Tibial artery (tissue), 4 donors: ENCODE data around the gene TYSND1.

Experiments used
- DNase-seq, 2 donors: peaks; one replicate each; pipeline ENCODE4 v3.0.0-alpha.2; 2019
- H3K27ac ChIP-seq, 2 donors: fragments of 200-600 bp; sonication (generic) in 1 of 2; 1 replicate in 1 of 2; 2 replicates in 1 of 2; pipeline ENCODE4 v1.5.1; 2018 to 2019; ENCODE audit warnings: mild to moderate bottlenecking in 1 of 2
- H3K27me3 ChIP-seq, 2 donors: fragments of 200-600 bp; sonication (generic) in 1 of 2; one replicate each; pipeline versions ENCODE4 v1.5.1 to v1.6.0; 2016 to 2019
- H3K36me3 ChIP-seq, 3 donors: fragments of 200-600 bp; sonication (generic) in 2 of 3; one replicate each; pipeline ENCODE4 v1.5.1; 2016 to 2019; ENCODE audit warnings: mild to moderate bottlenecking in 2 of 3
- H3K4me1 ChIP-seq, 4 donors: fragments of 200-600 bp; sonication (generic) in 2 of 4; 1 replicate in 3 of 4; 2 replicates in 1 of 4; pipeline ENCODE4 v1.5.1; 2016 to 2019
- H3K4me3 ChIP-seq, 2 donors: fragments of 200-600 bp; sonication (generic) in 1 of 2; 1 replicate in 1 of 2; 2 replicates in 1 of 2; pipeline ENCODE4 v1.5.1; 2018 to 2019; ENCODE audit warnings: mild to moderate bottlenecking in 2 of 2
- H3K9me3 ChIP-seq, 3 donors: fragments of 200-600 bp; sonication (generic) in 1 of 3; one replicate each; pipeline ENCODE4 v1.5.1; 2016 to 2019
- intact Hi-C: fragments of 100-400 bp; cut with DNase I; formaldehyde crosslinking; loops from one replicate; pipeline ENCODE4 v1.15.0; 2023; ENCODE audit warnings: low total_unique reads
- TF ChIP-seq, protein P1 (sequence below), 2 experiments: fragments of 200-600 bp in 1 of 2; fragments of 450-650 bp in 1 of 2; IDR thresholded peaks; one replicate each; pipeline ENCODE4 v1.5.1; 2017 to 2019; ENCODE audit warnings: antibody characterized with exemption in 2 of 2, mild to moderate bottlenecking in 1 of 2, moderate library complexity in 1 of 2

TYSND1 gene

DNA sequence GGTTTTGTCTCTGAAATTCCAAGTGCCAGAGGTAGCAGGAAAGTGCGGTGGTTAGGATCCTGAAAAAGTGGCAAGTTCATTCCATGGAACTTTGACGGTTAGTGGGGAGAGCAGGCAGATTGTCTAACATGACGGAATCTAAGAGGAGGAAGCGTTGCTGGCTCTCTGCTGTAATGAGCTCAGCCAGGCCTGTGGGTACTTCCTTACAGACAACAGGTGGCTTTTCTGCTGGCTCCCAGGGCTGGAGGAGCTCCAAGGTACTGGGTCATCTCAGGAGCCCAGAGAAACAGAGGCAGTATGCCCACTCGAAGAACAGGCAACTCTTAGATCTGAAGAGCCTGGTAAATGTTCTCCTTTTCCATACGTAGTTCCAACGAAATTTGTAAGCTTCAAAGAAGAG, 10.8 kb downstream of the TYSND1 start:
- H3K4me3 ChIP-seq, result no peak overlapping the region
- no peaks in the 10 kb centered on the region for H3K9me3 ChIP-seq
- no peak overlapping the region for H3K27ac ChIP-seq
- H3K36me3 ChIP-seq, result peaks cover 7 to 13% (median 9%) of the 10 kb centered on the region in 3 donors
- intact Hi-C loops, result no loop called here
- H3K4me1 ChIP-seq, result peaks cover 0 to 23% (median 16%) of the 10 kb centered on the region in 4 donors
- DNase-seq, result peak in 1 of 2 donors; percentile 47
- TF ChIP-seq, protein P1, sequence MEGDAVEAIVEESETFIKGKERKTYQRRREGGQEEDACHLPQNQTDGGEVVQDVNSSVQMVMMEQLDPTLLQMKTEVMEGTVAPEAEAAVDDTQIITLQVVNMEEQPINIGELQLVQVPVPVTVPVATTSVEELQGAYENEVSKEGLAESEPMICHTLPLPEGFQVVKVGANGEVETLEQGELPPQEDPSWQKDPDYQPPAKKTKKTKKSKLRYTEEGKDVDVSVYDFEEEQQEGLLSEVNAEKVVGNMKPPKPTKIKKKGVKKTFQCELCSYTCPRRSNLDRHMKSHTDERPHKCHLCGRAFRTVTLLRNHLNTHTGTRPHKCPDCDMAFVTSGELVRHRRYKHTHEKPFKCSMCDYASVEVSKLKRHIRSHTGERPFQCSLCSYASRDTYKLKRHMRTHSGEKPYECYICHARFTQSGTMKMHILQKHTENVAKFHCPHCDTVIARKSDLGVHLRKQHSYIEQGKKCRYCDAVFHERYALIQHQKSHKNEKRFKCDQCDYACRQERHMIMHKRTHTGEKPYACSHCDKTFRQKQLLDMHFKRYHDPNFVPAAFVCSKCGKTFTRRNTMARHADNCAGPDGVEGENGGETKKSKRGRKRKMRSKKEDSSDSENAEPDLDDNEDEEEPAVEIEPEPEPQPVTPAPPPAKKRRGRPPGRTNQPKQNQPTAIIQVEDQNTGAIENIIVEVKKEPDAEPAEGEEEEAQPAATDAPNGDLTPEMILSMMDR (IDR thresholded peaks at IDR 0.05), result no peak
- H3K27me3 ChIP-seq, result no peaks in the 10 kb centered on the region

DNA sequence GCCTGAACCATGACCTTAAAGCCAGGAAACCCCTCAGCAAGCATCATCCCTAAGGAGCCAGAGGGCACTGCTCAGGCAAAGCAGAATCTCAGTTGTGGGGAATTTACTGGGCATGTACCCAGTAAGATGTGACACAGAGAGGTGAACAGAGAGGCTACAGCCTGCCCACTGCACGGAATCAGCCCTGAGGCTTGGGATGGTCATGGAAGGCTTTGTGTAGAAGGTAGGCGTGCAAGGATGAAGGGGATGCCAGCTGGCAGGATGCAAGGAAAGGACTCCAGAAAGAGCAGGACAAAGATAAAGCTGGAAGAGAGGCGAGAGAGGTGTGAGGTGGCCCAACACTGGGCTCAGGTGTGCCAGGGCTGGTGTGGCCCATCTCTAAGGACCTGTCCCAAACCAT, 11.5 kb downstream of the TYSND1 start:
- peak in 1 of 2 donors; percentile 28 for DNase-seq
- Histone ChIP-seq H3K27ac (no peak overlapping the region), H3K27me3 (no peaks in the 10 kb centered on the region), H3K4me1 (peaks cover 0 to 28% (median 18%) of the 10 kb centered on the region in 4 donors), H3K9me3 (no peaks in the 10 kb centered on the region), H3K4me3 (no peak overlapping the region), H3K36me3 (peaks cover 7 to 12% (median 9%) of the 10 kb centered on the region in 3 donors)
- TF ChIP-seq, protein P1 (IDR thresholded peaks at IDR 0.05), result no peak
- intact Hi-C loops, result no loop called here

DNA sequence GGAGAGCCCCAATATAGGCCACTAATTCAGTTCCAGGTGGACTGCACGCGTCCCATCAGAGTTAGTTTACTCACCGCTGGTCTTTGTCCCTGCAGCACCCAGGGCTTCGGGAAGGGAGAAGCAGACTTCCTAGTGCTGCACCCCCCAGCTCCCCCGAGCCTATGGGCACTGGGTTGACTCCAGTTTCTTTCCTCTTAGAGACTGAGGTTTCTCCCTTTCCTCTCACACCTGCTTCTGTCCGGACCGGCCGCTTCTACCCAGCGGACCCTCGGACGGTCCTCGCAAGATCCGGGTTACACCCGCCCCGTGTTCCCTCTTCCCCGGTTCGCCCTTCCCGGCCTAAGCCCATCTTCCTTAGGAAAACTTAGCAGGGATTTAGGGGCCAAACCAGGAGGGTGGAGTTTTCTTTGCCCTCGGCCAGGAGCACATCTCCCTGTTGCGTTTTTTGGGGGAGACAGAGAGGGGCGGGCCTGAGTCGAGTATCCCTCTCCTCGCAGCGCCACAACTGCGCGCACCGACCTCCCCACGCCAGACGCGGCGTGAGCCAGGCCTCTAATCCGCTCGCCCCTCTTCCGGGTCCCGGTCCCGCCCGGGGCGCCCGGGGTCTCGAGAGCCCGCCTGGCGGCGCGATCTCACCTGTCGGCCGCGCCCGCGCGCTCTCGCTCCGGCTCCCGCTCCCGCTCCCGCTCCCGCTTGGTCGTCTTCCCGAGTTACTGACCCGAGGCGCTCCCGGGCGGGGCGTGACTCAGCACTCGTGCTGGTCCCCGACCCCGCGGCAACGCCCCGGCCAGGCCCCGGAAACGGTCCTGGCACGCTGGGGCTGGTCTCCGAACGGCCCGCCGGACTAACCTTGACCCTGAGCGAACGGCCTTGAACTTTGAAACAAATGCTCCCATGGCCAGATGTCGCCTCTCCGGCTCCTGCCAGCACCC, 14.1 kb downstream of the TYSND1 start, which contains the start of gene AIFM2:
Gene AIFM2 (minus strand): TSS at position 728 of the 932 bp plus-strand sequence. CDS start 8,741 bp downstream, outside the sequence.
- peak; percentile 74 to 89 for DNase-seq

DNA sequence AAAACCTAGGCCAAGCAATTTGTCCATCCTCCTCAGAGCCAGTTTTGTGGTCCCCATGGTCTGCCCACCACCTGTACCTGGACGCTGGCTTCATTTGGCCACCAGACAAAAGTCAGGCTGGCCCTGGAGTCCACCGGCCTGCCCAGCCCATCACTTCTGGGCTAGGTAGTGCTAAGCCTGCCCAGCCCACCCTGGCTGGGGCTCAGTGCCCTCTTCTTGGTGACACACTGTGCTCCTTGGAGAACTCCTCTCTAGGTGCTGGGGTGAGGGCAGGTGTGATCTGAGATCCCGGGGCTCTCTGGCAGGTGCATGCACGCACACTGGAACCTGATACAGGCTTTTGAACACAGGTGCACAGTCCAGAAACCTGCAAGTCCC, 15.0 kb downstream of the TYSND1 start:
- TF ChIP-seq, protein P1 (IDR thresholded peaks at IDR 0.05), result no peak
- peak overlapping the region; percentile 78 to 84 for H3K4me3 ChIP-seq
- H3K9me3 ChIP-seq, result no peaks in the 10 kb centered on the region
- H3K36me3 ChIP-seq, result peaks cover 0 to 6% (median 4%) of the 10 kb centered on the region in 3 donors
- peaks cover 0 to 28% (median 18%) of the 10 kb centered on the region in 4 donors for H3K4me1 ChIP-seq
- DNase-seq, result no peak
- intact Hi-C loops, result no loop called here
- peak overlapping the region; percentile 87 to 88 for H3K27ac ChIP-seq
- no peaks in the 10 kb centered on the region for H3K27me3 ChIP-seq

More for the DNA sequence above, 14.1 kb downstream of the TYSND1 start, which contains the start of gene AIFM2:
- Histone ChIP-seq H3K36me3 (peaks cover 0 to 2% (median 0%) of the 10 kb centered on the region in 3 donors), H3K27ac (peak within 1 kb of the TSS; percentile 87 to 88), H3K27me3 (no peaks in the 10 kb centered on the region), H3K4me1 (peaks cover 0 to 28% (median 18%) of the 10 kb centered on the region in 4 donors), H3K9me3 (no peaks in the 10 kb centered on the region), H3K4me3 (peak within 1 kb of the TSS; percentile 78 to 84)
- intact Hi-C loops, result no loop called here
- TF ChIP-seq, protein P1 (IDR thresholded peaks at IDR 0.05), result peak in 1 of 2 experiments; percentile 6

DNA sequence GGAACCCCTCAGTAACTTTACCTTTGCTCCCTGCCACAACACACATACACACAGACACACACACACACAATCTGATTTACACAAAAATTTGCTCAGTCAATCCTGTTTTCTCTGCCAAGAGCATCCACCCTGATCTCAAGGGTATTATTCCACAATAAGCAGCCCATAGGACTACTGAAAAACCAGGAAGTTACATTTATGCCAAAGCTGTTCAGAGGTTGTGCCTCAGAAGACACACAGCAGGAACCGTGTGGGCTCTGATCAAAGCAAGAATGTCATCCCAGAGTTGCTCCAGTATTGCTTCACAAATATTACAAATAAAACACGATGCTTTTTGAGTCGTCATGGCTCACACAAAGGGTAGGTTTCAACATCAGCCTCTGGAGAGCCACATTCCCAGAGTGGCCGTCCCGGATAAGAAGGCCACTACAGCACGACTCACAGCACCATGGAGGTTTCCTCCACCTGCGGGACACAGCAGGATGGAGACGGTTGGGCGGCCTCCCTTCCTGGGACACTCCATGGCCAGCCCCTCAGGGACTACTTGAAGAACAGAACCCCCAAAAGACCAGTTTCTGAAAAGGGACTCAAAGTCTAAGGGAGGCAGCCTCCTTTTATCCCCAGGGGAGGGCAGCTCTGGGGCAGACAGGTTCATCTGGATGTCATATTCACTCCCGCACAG, 15.5 kb downstream of the TYSND1 start:
- Histone ChIP-seq H3K4me3 (peak overlapping the region; percentile 78 to 84), H3K9me3 (no peaks in the 10 kb centered on the region), H3K4me1 (peaks cover 0 to 28% (median 18%) of the 10 kb centered on the region in 4 donors), H3K36me3 (peaks cover 0 to 6% (median 4%) of the 10 kb centered on the region in 3 donors), H3K27ac (peak overlapping the region; percentile 87 to 88), H3K27me3 (no peaks in the 10 kb centered on the region)
- DNase-seq, result no peak
- intact Hi-C loops, result no loop called here
- TF ChIP-seq, protein P1 (IDR thresholded peaks at IDR 0.05), result no peak
